Glutamatergic neuron (in vitro differentiated cells): ENCODE measurements around the gene DCDC2C. TPM values are rescaled to one million over a fixed set of nuclear protein-coding genes. Genes with fewer than 3 reads are reported as not detected.

Experiments
- DNase-seq: peaks from one replicate; pipeline ENCODE4 v3.0.0; 2022
- H3K27ac Mint-ChIP-seq: one replicate; pipeline ENCODE4 v1.8.0; 2020; ENCODE audit warnings: mild to moderate bottlenecking, mixed read lengths, inconsistent platforms; ENCODE audit not compliant: unreplicated experiment
- H3K27me3 Mint-ChIP-seq: one replicate; pipeline ENCODE4 v1.8.0; 2020; ENCODE audit warnings: mild to moderate bottlenecking, moderate library complexity, mixed read lengths, inconsistent platforms; ENCODE audit not compliant: unreplicated experiment
- H3K36me3 Mint-ChIP-seq: one replicate; pipeline ENCODE4 v1.8.0; 2020; ENCODE audit warnings: mild to moderate bottlenecking, mixed read lengths, inconsistent platforms; ENCODE audit not compliant: unreplicated experiment
- H3K4me1 Mint-ChIP-seq: one replicate; pipeline ENCODE4 v1.8.0; 2020; ENCODE audit warnings: mild to moderate bottlenecking, low read depth, mixed read lengths, inconsistent platforms; ENCODE audit not compliant: unreplicated experiment
- H3K4me3 Mint-ChIP-seq: one replicate; pipeline ENCODE4 v1.8.0; 2020; ENCODE audit warnings: mild to moderate bottlenecking, mixed read lengths, inconsistent platforms; ENCODE audit not compliant: unreplicated experiment
- H3K9me3 Mint-ChIP-seq: one replicate; pipeline ENCODE4 v1.8.0; 2020; ENCODE audit warnings: mild to moderate bottlenecking, moderate library complexity, mixed read lengths, inconsistent platforms; ENCODE audit not compliant: unreplicated experiment
- total RNA-seq: library from RNA; stranded (reverse); fragmentation: NEBNext Ultra II Directional; extraction: Animal tissue kit (Norgen Biotek cat#: 25700); gene quantifications from one replicate; pipeline ENCODE4 v1.2.1, GENCODE V29; 2021; ENCODE audit not compliant: unreplicated experiment
- TF ChIP-seq, protein P1 (sequence below): fragments of 200-600 bp; sonication (generic); IDR thresholded peaks from one replicate; pipeline ENCODE4 v1.5.0; 2021; ENCODE audit not compliant: partially characterized antibody, unreplicated experiment

The DCDC2C gene
- total RNA-seq, 1 donor from 2014 or later, result not detected

DNA sequence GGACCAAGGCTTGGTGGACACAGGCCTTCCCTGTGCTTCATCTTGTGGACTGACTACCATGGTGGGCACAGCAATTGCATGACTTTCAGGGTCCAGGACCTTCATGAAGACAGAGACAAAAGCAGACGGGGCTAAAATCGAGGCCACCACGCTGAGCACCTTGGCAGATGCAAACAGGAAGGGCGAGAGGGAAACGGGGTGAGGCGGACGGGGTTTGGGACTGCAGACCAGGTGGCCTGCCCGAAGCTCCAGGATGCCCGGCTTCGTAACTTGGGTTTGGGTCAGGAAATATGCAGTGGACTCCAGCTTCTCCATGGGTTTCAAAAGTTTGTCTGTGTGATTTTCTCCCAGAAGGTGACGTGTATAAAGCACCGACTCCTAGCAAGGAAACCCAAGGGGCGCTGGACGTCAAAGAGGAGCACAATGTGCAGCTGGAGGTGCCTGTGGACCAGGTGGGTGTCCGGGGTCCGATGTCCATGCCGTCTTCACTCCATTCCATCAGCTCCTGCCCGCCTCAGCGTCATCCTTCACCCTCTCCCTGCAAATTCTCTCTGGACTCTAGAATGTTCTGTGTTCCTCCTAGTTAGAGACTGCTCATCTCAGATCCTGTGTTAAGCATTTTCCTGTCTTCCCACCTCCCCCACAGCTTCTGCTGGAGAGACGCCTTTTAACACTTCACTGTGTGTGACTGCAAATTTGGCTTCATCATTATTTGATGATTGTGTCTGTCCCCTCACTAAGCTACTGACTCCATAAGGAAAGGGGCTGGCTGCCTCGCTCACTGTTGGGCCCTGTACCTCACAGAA is 65.8 kb downstream of the DCDC2C start:
- Mint-ChIP-seq H3K36me3 (no peaks in the 10 kb centered on the region), H3K4me1 (no peaks in the 10 kb centered on the region), H3K4me3 (no peak overlapping the region), H3K27me3 (no peaks in the 10 kb centered on the region), H3K27ac (no peak overlapping the region), H3K9me3 (no peaks in the 10 kb centered on the region)
- TF ChIP-seq, protein P1, sequence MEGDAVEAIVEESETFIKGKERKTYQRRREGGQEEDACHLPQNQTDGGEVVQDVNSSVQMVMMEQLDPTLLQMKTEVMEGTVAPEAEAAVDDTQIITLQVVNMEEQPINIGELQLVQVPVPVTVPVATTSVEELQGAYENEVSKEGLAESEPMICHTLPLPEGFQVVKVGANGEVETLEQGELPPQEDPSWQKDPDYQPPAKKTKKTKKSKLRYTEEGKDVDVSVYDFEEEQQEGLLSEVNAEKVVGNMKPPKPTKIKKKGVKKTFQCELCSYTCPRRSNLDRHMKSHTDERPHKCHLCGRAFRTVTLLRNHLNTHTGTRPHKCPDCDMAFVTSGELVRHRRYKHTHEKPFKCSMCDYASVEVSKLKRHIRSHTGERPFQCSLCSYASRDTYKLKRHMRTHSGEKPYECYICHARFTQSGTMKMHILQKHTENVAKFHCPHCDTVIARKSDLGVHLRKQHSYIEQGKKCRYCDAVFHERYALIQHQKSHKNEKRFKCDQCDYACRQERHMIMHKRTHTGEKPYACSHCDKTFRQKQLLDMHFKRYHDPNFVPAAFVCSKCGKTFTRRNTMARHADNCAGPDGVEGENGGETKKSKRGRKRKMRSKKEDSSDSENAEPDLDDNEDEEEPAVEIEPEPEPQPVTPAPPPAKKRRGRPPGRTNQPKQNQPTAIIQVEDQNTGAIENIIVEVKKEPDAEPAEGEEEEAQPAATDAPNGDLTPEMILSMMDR, result no peak
- DNase-seq, result no peak

DNA sequence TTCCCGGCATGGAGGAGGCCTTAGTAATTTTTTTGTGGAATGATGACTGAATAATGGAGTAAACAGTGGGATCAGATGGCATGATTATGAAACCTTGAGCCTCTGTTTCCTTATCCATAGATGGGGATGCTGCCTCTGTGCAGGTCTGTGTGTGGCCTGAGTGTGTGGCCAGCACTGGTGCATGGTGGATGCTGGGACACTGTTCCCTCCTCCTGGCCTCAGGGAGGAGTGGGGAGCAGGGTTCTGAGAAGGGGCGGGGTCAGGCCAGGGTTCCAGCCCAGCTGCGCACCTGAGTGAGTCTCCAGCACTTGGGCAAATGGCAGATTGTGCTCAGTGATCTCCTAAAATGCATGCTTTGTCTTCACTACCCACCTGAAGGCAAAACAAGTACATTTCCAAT is 66.4 kb downstream of the DCDC2C start:
- DNase-seq, result no peak
- Mint-ChIP-seq H3K36me3 (no peaks in the 10 kb centered on the region), H3K9me3 (no peaks in the 10 kb centered on the region), H3K4me3 (no peak overlapping the region), H3K4me1 (no peaks in the 10 kb centered on the region), H3K27me3 (no peaks in the 10 kb centered on the region), H3K27ac (no peak overlapping the region)
- TF ChIP-seq, protein P1, result no peak

DNA sequence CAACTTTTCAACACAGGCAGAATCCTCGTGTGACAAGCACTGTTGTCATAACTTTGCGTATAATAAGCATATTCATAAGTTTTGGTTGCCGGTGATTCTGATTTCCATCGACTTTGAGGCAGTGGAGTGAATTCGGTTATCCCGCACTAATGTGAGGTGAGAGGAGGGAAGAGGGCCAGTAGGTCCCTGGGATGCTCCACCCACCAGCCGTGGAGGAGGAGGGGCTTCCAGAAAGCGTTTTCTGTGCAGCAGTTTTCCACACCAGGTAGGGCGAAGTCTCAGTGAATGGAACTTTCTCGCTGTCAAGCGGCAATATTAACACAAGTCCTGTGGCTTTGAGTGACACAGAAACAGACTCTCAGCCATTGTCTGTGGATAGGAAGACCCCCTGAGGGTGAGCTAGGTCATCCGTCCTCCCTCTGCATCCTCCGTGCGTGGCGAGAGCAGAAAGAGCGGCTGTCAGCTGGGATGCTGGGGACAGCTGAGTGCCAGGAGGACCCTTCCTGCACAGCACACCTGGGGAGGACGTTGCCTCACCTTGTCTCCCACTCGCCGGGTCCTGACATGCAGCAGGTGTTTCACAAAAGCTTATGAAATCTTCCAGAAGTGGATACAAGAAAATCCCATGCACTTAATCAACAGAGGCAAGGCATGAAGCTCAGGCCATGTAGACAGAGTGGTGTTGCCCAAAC is 67.5 kb downstream of the DCDC2C start:
- no peak for DNase-seq
- Mint-ChIP-seq H3K9me3 (no peaks in the 10 kb centered on the region), H3K27me3 (no peaks in the 10 kb centered on the region)

DNA sequence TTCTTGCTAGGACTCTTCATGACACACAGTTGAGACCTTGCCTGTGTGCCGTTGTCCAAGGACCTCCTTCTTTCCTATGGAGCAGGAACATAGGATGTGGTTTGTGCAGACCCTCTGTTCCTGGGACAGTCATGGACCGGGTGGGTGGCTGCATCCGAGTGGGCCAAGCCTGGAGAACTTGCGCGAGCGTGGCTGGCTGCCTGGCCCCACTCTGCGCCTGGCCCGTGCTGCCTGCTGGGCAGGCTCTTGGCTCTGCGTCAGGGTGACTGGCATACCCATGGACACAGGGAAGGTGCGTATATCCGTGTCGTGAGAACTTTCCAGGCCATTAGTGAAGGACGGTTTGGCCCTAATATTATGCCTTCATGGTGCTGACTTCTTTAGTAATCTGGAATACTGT is 68.2 kb downstream of the DCDC2C start:
- Mint-ChIP-seq H3K4me1 (no peaks in the 10 kb centered on the region), H3K9me3 (peaks cover 3% of the 10 kb centered on the region), H3K36me3 (no peaks in the 10 kb centered on the region), H3K27me3 (peaks cover 2% of the 10 kb centered on the region), H3K4me3 (no peak overlapping the region), H3K27ac (no peak overlapping the region)
- no peak for DNase-seq
- TF ChIP-seq, protein P1, result no peak

More for the DNA sequence above, 67.5 kb downstream of the DCDC2C start:
- H3K4me1 Mint-ChIP-seq, result no peaks in the 10 kb centered on the region
- H3K27ac Mint-ChIP-seq, result no peak overlapping the region
- TF ChIP-seq, protein P1, result no peak
- no peaks in the 10 kb centered on the region for H3K36me3 Mint-ChIP-seq
- H3K4me3 Mint-ChIP-seq, result no peak overlapping the region

DNA sequence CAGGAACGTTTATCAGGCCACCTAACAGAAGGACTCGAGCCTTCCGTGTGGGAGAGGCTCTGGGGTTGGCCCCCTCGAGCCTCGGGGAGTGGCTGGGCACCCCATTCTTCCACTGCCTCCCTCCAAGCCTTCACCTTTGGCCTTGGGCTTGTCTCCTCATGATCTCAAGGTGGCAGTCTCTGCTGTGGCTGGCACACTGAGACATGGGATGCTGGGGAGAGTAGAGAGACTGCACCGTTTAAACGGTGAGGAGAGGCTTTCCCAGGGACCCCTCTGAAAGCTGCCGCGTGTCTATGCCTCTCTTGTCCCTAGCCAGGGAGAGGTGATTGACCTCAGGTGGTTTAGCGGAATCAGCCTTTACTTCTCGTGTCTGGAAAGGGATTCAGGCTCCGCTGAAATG is 71.0 kb downstream of the DCDC2C start:
- no peak for DNase-seq
- Mint-ChIP-seq H3K36me3 (no peaks in the 10 kb centered on the region), H3K4me1 (no peaks in the 10 kb centered on the region), H3K4me3 (no peak overlapping the region), H3K9me3 (peaks cover 7% of the 10 kb centered on the region), H3K27ac (no peak overlapping the region), H3K27me3 (peaks cover 2% of the 10 kb centered on the region)
- TF ChIP-seq, protein P1, result no peak
